Stimulated activated CD4-positive, alpha-beta T cell treated with anti-CD3 and anti-CD28 coated beads, Interleukin-4, amount 100 ng/mL, for 24 hours (primary cell): ENCODE data around the gene RNF213.

Experiments
- DNase-seq: peaks from one replicate; pipeline ENCODE4 v3.0.0-alpha.2; 2020

RNF213 gene

DNA sequence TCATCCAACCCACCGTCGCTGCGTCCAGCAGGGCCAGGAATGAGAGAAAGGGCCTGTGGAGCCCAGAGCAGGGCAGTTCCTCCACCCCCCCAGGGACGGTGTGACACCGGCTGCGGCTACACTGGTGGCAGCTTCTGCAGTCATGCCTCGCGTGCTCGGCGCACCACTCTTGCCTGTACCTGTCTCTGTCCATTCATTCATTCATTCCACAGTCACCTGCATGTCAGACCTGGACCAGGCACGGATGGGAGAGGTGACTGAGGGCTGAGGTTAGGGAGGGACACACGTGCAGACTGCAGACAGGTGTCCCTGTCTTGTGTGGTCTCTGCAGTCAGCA is 181.6 kb downstream of the RNF213 start:
- no peak for DNase-seq

DNA sequence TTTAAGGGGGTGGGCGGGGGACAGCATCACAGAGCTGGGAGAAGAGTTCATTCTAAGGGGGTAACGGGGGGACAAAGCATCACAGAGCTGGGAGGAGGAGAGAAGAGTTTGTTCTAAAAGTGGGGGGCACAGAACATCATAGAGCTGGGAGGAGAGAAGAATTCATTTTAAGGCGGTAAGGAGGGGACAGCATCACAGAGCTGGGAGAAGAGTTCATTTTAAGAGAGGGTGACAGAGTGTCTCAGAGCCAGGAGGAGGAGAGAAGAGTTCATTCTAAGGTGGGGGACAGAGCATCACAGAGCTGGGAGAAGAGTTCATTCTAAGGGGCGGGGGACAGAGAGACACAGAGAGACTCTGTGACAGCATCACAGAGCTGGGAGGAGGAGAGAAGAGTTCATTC is 182.1 kb downstream of the RNF213 start:
- no peak for DNase-seq

DNA sequence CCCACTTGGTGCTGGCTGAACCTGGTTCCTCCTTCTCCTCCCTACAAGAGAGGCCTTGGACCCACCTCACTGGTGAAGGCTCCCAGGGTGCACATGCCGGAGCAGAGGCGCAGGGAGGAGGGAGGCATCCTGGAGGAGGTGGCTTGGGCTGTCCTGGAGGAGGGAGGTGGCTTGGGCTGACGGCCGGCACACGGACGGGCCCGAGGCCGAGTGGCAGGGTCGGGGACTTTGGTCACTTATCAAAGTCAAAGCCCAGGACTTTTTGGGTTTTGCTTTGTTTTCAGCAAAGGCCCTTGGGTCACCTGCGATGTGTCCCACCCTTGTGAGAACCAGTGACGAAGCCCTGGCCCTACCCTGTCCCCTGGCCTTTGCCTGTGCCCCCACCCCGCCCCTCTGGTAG is 182.8 kb downstream of the RNF213 start:
- DNase-seq: no peak

DNA sequence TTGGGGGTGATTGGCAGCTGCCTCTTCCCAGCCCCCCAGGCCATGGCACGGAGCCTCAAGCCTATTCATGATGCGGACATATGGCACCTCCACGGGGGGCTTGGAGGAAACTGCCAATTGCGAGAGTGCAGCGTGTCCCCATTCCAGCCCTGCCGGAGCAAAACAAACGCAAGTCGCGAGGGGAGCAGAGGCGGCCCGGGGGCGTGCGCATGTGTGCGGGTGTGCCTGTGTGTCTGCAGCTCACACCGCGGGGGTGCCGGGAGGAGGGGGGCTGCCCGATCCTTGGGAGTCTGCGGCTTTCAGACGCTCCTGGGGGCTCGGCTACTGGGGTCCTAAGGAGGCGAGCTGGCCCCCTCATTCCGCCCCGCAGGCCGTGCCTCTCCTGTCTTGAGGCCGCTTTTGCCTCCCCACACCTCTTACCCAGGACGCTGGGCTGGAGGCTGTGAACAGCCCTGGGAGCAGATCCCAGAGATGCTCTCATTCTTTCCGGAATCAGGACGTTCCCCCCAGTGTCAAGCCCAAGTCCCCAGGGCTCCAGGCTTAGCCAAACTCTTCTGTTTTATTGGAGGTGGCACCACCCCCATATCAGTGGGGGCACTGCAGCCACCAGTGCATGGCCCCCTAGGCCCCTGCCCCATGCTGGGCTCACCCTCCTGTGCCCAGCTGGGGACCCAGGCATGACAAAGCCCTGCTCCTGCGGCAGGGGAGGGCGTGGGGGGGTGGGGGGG is 183.4 kb downstream of the RNF213 start:
- DNase-seq: no peak

DNA sequence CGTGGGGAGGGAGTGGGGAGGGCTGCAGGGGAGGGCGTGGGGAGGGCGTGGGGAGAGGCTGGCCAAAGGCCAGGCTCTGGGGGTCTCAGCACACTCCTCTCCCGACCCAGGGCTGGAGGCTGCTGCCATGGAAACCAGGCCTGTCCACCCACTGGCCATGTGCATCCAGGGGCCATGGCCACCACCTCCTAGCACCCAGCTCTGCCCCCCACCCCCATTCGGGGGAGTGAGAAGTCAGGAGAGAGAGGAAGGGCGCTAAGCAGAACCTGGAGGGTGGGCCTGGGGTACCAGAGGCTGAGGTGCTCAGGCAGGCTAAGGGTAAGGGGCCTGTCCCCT is 184.0 kb downstream of the RNF213 start:
- DNase-seq: no peak

DNA sequence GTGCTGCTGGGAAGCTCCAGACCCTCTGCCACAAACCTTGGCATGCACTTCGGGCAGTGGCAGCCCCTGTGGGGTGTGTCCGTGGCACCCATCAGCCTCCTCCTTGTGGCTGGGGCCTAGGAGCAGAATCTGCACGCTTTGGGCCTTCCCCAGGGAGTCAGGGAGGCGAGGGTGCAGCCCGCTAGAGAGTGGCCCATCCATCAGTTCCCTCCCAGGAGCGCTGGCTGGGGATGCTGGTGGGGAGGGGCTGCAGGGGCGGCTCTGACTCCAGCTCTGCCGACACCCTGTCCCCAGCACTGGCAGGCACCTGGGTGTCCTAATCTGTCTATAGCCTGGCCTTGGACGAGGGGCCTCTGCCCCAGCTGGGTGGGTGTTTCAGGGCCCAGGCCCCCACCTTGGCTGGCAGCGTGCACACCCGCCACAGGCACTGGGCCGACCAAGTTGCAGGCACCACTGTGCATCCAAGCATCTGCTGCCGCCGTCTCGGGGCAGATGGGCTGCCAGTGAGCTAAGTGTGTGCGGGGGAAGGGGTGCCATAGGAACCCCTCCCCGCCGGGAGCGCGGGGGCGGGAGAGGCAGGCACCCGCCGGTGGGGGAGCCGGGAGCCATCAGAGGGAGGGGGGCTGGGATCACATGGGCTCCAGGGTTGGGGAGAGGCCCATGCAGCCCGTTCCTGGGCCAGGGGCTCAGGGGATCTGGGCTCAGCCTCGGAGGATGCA is 184.5 kb downstream of the RNF213 start:
- DNase-seq: no peak

DNA sequence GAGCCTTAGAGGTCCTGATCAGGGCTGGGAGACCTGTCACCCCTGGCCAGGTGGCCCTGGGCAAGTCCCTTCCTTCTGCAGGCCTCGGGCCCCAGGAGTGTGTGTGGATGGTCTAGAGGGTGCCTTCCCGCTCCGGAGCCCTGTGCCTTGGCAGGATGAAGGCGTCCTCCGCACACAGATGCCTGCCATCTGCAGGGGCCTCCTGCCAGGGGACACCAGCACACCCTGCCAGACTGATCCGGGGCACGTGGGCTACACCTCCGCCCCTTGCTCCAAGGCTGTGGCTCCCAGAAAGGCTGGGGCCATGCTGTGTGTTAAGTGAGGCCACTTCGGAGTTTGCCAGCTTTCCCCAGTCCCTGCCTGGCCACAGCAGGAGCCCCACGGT is 185.1 kb downstream of the RNF213 start:
- DNase-seq: no peak

DNA sequence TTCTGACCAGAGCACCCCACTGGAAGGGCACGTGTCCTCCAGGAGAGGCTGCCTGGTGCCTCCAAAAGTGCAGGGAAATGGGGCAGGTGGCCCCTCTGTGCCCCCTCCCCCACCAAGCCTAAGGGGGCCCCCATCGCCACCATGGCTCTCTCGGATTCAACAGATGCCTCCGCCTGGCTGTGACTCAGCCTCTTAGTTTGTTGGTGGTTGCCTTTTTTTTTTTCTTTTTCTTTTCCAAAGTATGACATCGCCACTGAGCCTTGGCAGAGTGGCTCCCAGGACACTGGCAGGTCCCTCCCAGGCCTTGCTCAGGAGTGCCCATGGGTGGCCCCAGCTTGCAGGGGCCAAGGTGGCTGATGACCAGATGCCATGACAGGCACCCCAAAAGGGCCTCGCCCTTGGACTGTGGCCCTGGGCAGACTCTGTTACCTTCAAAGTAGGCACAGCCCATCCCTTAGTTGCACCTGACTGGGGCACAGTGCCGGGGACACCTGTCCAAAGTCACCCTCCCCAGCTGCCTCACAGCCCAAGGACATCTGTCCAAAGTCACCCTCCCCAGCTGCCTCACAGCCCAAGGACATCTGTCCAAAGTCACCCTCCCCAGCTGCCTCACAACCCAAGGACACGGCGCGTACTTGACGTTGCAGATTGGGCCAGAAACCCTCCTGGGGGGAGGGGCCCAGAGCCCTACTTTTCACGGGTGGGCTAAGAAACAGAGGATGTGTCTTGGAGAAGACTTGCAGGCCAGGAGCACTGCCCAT is 186.2 kb downstream of the RNF213 start:
- no peak for DNase-seq

DNA sequence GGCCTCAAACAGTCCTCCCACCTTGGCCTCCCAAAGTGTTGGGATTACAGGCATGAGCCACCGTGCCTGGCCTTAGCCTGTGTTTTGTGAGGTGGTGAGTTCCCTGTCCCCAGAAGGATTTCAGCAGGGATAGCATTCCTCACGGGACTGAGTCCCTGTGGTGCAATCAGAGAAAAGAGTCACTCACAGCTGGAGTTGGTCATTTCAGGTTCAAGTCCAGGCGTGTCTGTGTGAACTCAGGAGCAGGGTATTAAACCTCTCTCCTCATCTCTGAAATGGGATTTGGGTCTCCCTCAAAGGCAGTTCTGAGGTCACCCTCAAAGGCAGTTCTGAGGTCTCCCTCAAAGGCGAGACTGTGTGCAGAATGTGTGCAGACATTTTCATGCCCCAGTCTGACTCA is 187.1 kb downstream of the RNF213 start:
- no peak for DNase-seq
